HG03175 (cell line): ENCODE measurements around the gene SLC16A11.

Experiments
- ATAC-seq: cut with Tn5 transposase; IDR thresholded peaks from one replicate; pipeline ENCODE4 v1.9.1; 2021; ENCODE audit warnings: mild to moderate bottlenecking, moderate library complexity; ENCODE audit not compliant: unreplicated experiment

SLC16A11 gene

DNA sequence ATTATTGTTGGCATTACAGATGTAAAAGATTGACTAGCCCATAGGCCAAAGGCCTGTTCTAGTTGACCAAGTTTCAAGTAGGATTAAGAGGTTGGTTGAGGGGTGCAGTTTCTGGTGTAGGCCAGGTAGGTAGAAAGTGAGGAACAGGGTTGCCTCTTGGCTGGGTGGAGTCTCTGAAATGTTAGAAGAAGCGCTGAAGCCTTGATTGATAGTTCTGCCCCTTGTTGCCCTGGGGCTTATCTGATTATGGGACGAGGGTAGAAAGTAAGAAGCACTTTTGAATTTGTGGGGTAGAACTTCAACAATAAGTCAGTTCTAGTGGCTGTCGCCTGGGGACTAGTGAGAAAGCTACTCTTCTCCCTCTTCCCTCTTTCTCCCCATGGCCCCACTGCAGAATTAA is 14.8 kb downstream of the SLC16A11 start:
- ATAC-seq, result no peak

DNA sequence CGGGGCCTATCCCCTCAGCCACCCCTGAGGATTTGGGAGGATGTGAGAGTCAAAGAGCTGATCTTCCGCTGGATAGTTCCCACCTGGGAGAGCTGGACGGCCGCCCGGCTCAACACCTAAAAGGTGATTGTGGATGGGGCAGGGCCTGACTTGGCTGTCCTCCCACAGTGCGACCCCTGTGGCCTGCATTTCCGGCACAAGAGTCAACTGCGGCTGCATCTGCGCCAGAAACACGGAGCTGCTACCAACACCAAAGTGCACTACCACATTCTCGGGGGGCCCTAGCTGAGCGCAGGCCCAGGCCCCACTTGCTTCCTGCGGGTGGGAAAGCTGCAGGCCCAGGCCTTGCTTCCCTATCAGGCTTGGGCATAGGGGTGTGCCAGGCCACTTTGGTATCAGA is 16.6 kb downstream of the SLC16A11 start:
- ATAC-seq, result no peak

DNA sequence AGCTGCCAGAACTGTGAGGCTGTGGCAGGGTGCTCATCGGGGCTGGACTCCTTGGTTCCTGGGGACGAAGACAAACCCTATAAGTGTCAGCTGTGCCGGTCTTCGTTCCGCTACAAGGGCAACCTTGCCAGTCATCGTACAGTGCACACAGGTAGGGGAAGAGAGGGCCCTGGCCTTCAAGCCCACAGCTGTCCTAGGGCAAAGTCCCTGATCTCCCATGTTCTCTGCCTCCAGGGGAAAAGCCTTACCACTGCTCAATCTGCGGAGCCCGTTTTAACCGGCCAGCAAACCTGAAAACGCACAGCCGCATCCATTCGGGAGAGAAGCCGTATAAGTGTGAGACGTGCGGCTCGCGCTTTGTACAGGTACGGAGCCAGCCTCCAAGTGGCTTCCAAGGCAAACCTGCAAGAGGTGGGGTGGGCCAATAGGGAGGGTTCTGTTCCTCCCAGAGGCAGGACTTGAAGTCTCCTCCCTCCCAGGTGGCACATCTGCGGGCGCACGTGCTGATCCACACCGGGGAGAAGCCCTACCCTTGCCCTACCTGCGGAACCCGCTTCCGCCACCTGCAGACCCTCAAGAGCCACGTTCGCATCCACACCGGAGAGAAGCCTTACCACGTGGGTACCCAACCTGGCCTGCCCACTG is 17.3 kb downstream of the SLC16A11 start:
- no peak for ATAC-seq

DNA sequence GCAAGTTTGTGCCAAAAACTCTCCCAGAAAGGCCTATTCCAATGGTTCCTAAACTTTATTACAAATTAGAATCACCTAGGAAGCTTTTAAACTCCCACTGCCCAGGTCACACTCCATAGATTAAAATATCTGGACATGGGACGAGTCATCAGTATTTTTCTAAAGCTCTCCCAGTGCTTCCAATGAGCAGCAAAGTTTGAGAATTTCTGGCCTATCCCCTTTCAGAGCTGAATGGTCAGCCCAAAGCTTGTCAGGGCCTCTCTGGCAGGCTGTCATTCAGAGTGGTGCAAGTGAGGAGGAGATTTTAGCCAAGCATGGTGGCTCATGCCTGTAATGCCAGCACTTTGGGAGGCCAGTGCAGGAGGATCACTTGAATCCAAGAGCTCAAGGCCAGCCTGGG is 18.6 kb downstream of the SLC16A11 start:
- no peak for ATAC-seq

DNA sequence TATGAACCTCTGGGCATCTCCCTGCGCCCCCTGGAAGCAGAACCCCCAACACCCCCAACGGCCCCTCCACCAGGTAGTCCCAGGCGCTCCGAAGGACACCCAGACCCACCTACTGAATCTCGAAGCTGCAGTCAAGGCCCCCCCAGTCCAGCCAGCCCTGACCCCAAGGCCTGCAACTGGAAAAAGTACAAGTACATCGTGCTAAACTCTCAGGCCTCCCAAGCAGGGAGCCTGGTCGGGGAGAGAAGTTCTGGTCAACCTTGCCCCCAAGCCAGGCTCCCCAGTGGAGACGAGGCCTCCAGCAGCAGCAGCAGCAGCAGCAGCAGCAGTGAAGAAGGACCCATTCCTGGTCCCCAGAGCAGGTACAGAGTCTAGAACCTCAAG is 19.5 kb downstream of the SLC16A11 start:
- no peak for ATAC-seq

DNA sequence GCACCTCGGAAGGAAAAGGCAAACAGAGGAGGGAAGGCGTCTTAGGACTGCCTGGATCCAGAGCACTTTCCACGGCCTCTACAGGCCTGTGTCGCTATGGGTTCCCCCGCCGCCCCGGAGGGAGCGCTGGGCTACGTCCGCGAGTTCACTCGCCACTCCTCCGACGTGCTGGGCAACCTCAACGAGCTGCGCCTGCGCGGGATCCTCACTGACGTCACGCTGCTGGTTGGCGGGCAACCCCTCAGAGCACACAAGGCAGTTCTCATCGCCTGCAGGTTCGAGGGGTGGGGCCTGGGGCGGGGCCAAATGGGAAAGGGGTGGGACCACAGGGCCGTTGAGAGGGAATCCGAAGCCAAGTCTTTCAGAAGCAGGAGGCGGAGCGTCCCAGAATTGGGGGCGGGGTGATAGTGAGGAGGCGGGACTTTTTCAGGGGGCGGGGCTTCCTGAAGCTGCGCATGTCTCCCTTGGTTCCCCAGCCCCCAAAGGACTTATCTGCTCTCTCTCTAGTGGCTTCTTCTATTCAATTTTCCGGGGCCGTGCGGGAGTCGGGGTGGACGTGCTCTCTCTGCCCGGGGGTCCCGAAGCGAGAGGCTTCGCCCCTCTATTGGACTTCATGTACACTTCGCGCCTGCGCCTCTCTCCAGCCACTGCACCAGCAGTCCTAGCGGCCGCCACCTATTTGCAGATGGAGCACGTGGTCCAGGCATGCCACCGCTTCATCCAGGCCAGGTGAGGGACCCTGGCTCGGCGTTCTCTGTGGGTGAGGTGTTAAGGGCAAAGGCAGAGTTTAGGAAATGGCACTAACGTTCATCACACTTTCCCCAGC is 20.1 kb downstream of the SLC16A11 start:
- no peak for ATAC-seq

DNA sequence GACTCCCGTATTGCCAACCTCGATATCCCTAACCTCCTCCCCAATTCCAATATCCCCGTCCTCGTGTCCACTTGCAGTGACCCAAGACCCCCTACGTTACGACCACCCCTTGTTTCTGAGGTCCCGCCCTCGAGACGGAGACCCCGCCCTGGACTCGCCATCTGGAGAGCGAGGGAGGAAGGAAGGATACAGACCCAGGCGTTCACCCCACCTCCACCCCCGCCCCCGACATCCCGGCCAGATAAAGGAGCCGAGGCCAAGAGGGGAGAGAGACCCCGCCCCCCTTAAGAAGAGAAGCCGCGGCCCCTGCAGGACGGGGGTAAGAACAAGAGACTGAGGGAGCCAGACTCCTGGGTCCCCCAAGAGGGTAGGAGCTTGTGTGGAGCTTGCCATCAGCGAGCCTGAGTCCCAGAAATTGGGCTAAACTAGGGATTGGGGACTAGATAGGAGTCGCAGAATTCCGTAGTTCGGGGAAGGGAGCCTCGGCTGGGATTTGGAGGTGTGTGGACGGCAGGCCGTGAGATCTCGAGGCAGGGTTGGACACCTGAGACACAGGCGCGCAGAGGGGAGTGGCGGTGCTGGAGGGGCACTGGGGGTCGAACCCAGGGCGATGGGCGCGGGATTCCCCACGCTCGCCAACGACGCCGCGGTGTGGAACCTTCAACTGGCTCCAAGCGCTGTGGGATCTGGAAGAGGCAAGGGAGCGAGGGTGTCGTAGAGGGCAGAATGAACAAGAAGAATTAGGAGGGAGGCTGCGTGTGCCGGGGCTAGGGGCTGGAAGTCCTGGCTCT is 20.9 kb downstream of the SLC16A11 start, which contains the start of gene BCL6B:
Gene BCL6B (plus strand): TSS at position 270 of the 791 bp plus-strand sequence. CDS start 622 bp downstream, outside the sequence.
- no peak for ATAC-seq

DNA sequence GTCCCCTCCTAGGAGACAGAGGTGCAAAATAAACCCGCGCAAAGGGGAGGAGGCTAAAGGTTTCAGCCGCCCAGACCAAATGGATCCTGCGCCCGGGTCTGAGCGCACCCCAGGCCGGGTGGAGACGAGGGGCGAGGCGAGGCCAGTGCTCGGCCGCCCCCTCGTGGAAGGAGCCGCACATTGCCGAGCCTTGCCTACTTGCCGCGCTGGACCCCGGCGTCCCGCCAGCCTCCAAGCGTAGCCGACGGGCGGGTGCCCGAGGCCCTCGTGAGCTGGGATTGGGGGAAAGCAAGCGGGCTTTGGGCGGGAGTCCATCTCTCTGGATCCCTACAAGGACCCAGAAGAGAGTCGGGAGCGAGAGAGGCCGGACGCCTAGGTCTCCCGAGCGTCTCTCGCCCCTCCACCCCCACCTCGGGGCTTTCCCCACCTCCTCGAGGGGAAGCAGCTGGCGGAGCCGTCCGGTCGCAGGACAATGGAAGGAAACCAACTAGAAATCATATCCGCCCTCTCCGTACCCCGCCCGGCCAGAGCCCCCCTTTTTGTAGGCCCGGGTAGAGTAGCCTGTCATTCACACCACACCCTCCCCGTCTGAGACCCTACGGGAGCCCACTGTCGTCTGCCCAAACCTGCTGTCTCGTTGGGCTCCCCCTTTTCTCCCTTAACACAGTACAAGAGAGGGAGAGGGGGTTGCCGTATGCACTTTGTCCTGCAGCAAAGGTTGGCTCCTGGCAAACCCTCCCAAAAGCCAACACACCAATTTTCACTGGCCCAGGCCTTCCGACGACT is 21.7 kb downstream of the SLC16A11 start:
- peak; percentile 70 for ATAC-seq

DNA sequence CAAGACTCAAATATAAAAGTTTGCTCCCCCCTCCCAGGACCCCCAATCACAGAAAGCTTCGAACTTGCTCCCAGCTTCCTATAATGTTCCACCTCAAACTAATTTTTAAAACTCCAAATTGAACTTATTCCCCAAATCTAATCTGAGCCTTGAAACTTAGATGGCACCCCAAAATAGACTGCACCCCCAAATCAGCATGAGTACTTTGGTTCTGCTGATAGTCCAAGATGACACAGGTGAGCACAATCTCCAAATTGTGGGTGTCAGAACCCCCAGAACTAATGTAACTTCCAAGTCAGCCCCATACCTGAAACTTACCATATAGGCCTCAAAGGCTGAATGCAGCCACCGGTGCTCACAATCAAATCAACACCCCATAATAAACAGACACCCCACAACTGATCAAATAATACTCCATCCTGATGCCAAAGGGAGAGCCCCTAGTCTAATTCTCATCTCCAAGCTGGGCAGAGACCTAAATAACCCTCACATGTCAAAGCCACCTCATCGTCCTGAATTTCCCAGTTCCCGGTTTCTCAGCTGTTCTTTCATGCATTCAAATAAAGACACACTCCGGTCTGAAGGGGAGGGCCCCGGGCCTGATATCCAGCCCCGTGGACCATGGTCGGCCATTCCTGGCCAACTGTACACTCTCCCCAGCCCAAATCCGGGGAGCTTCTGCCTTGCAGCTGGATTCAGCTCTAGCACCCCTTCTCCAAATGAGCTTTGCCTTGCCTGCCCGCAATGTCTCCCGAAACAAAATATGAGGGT is 22.8 kb downstream of the SLC16A11 start:
- ATAC-seq, result no peak

DNA sequence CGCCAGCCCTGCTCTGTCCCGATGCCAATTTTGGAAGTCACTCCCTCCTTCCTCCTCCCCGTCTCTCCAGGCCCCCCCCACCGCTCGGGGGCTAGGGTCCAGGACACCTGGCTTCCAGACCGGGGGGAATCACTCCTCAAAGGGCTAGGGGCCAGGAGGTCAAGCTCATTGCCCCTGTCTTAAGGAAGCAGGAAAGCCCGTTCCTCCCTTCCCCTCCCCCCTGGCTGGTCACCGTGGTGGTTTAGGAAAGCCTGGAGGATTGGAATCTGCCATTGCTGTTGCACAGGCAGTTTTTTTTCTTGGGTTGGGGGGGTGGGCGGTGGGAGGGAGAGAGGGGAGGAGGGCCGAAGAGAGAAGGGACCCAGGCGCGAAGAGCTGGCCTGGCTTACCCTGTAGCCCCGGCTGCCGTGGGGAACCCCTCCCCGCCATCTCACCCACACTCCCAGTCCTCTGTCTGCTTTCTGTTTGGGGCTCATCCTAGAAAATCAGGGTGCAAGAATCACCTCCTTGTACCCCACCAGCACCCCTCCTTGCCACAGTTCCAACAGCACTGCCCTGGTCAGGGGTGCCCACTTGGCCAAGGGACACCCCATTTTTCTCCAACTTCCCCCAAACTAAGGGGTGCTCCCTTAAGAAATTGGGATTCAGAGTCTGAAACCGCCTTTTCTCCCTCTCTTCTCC is 23.9 kb downstream of the SLC16A11 start:
- ATAC-seq, result no peak

DNA sequence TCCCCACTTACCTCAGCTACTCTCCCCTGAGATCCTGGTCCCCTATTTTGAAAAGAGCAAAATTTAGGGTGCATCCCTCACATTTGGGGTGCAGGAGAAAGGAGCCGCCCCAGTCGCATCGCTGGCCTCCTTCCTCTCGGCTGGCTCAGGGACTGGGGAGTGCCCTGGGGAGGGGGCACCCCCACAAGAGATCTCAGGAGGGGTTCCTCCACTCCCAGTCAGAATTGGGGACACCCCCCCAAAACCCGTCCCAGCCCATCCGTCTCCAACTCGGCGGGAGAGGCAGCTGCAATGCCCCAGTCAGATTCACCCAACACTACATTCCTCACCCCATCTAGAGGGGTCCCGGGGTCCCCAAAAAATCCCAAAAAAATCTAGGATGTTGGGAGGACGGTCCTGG is 24.5 kb downstream of the SLC16A11 start:
- no peak for ATAC-seq

DNA sequence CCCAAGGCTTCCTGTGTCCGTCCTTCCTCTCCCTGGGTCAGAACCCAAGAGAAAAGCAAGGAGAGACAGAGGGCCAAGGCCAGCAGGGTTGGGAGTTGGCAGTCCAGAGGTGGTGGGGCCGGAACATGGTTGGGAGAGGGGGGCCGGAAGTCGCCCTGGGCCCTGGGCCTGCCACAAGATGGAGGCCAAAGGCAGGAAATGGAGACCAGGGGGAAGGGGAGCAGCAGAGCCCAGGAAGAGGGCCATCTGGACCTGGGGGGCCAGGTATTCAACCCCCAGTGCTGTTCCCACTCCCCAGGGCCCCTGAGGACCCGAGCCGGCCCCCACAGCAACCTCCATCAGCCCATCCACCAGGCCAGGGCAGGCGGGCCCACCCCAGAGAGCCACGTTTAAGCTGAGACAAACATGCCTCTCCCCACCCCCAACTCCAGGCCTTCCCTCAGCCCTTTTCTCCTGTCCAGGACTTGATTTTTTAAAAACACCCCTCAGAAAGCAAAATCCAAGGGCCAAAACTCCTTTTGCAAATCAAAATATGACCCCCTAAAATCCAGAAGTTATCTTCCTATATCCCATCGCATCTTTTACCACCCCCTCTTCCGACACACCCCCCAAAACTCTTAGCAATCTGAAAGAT is 25.4 kb downstream of the SLC16A11 start:
- no peak for ATAC-seq

DNA sequence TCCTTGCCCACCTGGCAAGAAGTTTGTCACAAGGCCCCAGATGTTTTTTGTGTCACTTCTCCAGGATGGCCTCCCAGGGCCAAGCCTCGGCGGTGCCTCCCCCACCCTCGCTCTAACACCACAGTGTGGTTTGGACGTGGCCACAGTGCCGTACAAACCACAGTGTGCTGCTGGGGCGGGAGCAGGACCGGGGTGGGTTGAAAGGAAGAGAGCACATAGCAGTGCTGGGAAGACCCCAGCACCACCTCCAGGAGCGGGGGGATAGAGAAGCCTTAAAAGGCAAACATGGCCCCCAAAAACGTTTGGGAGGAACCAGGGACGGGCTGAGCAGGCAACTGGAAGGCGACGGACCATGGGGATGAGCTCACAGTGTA is 26.1 kb downstream of the SLC16A11 start:
- no peak for ATAC-seq

DNA sequence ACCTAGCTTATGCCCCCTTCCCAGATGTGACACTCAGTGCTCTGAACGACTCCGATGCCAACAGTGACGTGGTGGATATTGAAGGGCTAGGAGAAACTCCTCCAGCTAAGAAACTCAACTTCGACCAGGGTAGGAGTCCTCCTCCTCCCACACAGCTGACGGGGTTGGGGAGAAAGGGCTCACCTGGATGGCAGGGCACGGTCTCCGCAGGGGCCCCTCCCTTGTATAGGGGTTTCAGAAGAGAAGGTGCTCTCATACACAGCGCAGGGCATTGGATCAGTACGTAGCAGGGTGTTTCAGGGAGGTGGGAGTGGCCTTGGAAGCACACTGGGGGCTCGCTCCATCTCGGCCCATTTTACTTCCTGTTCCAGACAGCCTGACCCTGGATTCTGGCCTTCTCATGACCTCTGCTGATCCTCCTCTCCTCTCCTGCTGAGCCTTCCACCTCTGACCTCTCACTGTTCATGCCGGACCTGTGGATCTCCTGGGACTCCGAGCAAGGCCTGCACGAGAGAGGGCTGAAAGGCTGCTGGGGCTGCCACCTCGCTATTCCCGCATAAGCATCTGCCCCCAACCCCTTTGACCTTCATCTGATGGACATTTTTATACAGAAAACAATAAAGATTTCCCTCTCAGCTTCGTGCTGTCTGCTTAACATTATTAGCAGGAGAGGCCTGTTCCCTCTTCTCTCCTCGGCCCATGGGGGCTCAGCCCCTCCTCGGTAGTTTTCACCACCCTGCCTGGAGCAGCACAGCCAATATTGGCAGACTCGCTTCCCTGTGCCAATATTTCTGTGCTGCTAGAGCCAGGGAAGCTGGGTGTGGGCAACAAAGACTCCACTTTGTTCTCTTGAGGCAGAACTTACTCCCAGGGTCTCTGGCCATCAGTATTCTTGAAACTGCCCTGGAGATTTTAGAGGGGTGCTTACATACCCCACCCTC is 26.7 kb downstream of the SLC16A11 start:
- ATAC-seq, result no peak

DNA sequence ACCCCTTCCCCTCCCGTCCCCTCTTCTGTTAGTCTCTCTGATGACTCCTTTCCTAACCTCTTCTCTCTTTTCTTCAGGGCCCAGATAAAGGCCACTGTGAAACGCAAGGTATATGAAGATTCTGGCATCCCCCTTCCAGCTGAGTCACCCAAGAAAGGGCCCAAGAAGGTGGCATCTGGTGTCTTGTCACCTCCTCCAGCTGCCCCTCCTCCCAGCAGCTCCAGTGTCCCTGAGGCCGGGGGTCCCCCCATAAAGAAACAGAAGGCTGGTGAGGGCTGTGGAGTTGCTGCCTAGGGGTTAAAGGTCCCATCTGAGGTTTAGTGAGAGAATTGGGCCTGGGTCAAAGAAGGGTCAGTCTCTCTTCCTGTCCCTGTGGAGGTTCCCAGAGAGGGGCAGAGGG is 27.5 kb downstream of the SLC16A11 start:
- no peak for ATAC-seq

DNA sequence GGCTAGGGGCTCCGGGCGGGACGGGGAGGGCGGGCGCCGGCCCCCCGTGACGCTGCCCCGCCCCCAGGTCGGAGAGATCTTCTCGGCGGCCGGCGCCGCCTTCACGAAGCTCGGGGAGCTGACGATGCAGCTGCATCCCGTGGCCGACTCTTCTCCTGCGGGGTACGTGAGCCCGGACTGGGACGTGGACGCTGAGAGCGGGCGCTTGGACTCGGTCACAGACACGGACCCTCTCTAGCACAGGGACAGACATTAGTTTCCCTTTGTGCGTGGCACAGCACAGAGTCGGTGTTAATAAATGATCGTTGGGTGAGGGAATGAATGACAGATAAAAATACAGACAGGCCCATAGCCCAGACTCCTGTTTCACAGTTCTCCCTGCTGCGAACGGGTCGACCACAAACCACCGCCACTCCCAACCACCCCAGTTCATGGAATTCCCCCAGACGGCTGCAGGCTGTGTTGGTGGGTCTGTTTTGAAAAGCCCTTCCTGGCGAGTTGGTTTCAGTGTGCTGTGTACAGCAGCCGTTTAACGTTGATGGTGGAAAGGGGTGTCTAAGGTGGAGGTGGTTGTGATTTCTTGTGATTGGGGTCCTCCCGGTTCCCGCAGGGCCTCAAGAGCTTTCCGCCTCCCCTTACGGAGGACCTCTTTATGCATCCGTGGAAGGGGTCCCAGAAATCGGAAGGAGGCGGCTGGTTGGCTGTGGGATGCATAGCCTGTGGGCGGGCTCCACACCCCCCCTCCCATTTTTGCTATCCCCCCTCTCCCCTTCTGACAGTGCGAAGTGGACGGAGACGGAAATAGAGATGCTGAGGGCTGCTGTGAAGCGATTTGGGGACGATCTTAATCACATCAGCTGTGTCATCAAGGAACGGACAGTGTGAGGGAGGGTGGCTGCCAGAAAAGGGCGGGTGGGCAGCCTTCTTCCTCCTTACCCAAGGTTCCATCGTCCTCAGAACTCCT is 28.6 kb downstream of the SLC16A11 start:
- peak; percentile 13 for ATAC-seq
